HL-60 (cell line): ENCODE results near the gene C16orf74.

Experiments
- DNase-seq, 2 experiments: peaks; one replicate each; pipeline ENCODE4 v3.0.0-alpha.2; 2010 to 2020; ENCODE audit warnings: low read depth in 1 of 2, low spot score in 1 of 2
- H3K27ac ChIP-seq: fragments of 250-450 bp; sonication (Bioruptor Pico); replicated peaks from 2 replicates; pipeline ENCODE4 v1.5.1; 2020; ENCODE audit warnings: mild to moderate bottlenecking, moderate library complexity
- H3K27me3 ChIP-seq: fragments of 250-450 bp; sonication (Bioruptor Pico); 2 replicates; pipeline ENCODE4 v1.5.1; 2021; ENCODE audit warnings: mild to moderate bottlenecking, moderate library complexity; ENCODE audit not compliant: insufficient read depth, poor library complexity, severe bottlenecking
- H3K4me3 ChIP-seq: replicated peaks from 2 replicates; pipeline ENCODE4 v1.5.1; 2011; ENCODE audit warnings: mild to moderate bottlenecking, control low read depth, low read length; ENCODE audit not compliant: insufficient read depth
- GABPA ChIP-seq: IDR thresholded peaks from 2 replicates; pipeline ENCODE4 v1.6.1; 2012; ENCODE audit warnings: low read depth
- POLR2AphosphoS5 ChIP-seq: IDR thresholded peaks from 2 replicates; pipeline ENCODE4 v1.6.1; 2012; ENCODE audit warnings: low read depth
- SPI1 ChIP-seq: IDR thresholded peaks from 2 replicates; pipeline ENCODE4 v1.6.1; 2012; ENCODE audit warnings: low read depth, mild to moderate bottlenecking, borderline replicate concordance
- TF ChIP-seq, protein P1 (sequence below): IDR thresholded peaks from 2 replicates; pipeline ENCODE4 v1.6.1; 2012; ENCODE audit warnings: low read depth; ENCODE audit not compliant: insufficient replicate concordance
- TF ChIP-seq, protein P2 (sequence below): IDR thresholded peaks from one replicate; pipeline ENCODE4 v1.5.1; 2011; ENCODE audit warnings: low read length, control low read depth, inconsistent platforms; ENCODE audit not compliant: insufficient read depth

The C16orf74 gene

DNA sequence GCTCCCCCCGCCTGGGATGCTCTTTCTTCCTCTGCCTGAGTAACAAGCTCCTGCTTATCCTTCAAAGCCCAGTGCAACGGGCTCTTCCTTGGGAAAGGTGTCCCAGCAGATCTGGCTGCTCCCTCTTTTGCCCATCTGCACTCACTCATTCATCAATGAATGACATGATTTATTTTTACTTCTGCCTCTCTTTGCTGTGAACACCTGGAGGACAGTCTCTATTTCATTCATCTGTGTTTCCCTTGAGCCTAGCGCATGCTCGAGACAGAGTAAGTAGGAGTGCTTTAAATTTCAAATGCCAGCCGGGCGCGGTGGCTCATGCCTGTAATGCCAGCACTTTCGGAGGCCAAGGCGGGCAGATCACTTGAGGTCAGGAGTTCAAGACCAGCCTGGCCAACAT, 40.2 kb downstream of the C16orf74 start:
- Histone ChIP-seq H3K27ac (no peak overlapping the region), H3K4me3 (no peak overlapping the region), H3K27me3 (no peaks in the 10 kb centered on the region)
- TF ChIP-seq POLR2AphosphoS5 (no peak), GABPA (no peak), SPI1 (no peak)
- TF ChIP-seq, protein P1, sequence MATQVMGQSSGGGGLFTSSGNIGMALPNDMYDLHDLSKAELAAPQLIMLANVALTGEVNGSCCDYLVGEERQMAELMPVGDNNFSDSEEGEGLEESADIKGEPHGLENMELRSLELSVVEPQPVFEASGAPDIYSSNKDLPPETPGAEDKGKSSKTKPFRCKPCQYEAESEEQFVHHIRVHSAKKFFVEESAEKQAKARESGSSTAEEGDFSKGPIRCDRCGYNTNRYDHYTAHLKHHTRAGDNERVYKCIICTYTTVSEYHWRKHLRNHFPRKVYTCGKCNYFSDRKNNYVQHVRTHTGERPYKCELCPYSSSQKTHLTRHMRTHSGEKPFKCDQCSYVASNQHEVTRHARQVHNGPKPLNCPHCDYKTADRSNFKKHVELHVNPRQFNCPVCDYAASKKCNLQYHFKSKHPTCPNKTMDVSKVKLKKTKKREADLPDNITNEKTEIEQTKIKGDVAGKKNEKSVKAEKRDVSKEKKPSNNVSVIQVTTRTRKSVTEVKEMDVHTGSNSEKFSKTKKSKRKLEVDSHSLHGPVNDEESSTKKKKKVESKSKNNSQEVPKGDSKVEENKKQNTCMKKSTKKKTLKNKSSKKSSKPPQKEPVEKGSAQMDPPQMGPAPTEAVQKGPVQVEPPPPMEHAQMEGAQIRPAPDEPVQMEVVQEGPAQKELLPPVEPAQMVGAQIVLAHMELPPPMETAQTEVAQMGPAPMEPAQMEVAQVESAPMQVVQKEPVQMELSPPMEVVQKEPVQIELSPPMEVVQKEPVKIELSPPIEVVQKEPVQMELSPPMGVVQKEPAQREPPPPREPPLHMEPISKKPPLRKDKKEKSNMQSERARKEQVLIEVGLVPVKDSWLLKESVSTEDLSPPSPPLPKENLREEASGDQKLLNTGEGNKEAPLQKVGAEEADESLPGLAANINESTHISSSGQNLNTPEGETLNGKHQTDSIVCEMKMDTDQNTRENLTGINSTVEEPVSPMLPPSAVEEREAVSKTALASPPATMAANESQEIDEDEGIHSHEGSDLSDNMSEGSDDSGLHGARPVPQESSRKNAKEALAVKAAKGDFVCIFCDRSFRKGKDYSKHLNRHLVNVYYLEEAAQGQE = no peak
- TF ChIP-seq, protein P2, sequence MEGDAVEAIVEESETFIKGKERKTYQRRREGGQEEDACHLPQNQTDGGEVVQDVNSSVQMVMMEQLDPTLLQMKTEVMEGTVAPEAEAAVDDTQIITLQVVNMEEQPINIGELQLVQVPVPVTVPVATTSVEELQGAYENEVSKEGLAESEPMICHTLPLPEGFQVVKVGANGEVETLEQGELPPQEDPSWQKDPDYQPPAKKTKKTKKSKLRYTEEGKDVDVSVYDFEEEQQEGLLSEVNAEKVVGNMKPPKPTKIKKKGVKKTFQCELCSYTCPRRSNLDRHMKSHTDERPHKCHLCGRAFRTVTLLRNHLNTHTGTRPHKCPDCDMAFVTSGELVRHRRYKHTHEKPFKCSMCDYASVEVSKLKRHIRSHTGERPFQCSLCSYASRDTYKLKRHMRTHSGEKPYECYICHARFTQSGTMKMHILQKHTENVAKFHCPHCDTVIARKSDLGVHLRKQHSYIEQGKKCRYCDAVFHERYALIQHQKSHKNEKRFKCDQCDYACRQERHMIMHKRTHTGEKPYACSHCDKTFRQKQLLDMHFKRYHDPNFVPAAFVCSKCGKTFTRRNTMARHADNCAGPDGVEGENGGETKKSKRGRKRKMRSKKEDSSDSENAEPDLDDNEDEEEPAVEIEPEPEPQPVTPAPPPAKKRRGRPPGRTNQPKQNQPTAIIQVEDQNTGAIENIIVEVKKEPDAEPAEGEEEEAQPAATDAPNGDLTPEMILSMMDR = no peak
- DNase-seq = no peak

DNA sequence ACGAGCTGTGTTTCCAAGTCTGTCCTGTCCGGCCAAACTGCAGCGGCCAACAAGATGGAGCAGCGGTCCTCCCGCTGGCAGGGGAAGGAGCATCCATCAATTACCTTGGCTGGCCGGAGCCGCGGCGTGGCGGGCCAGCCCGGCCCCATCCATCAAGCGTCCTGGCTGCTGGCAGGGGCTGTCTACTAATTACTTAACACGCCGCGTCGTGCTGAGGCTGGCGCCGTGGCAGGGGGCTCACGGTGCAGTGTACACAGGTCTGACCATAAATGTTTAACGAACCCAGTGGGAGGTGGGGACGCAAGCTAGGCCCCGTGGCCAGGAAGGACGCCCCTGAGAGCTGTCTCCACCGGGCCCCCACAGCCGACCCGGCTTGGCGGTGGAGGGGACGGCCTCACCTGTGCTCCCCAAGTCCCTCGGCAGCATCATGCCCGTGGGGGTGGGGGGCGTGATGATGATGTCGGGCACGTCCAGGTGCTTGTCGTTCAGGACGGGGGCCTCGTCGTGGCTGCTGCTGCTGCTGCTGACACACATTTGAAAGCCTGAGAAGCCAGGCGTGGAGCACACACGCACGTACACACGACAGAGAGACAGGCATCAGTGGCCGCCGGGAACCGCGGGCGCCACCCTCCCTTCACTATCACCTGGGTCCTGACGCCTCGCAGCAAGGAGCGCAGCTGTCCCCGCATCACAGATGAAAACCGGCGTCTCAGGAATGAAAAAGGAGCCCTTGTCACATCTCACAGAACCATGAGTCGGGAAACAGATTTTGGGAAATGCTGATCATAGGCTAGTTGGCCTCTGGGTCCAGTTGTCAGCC, 40.9 kb downstream of the C16orf74 start:
- TF ChIP-seq, protein P2 = no peak
- no peak for TF ChIP-seq POLR2AphosphoS5
- TF ChIP-seq GABPA = no peak
- TF ChIP-seq, protein P1 = no peak
- TF ChIP-seq SPI1 = no peak
- Histone ChIP-seq H3K27me3 (no peaks in the 10 kb centered on the region), H3K4me3 (no peak overlapping the region), H3K27ac (no peak overlapping the region)
- no peak for DNase-seq

DNA sequence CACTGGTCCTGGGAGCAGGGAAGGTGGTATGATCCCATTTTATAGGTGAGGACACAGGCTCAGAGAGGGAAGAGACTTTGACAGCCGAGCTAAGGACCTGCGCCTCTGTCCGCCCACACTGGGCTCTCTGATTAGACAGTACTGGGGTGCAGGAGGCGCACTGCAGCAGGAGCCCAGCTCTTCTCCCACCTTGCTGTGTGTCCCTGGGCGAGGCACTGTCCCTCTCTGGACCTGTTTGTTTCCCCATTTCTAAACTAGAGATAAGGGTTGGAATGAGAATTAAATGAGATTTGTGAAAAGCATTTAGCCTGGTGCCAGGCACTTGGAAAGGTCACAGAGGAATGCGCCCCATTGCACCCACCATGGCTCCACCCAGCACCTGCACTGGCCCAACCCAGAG, 42.6 kb downstream of the C16orf74 start:
- H3K27me3 ChIP-seq = no peaks in the 10 kb centered on the region

More for the DNA sequence above, 42.6 kb downstream of the C16orf74 start:
- no peak for DNase-seq
- H3K4me3 ChIP-seq = no peak overlapping the region
- no peak overlapping the region for H3K27ac ChIP-seq
- TF ChIP-seq, protein P1 = no peak
- no peak for TF ChIP-seq POLR2AphosphoS5
- TF ChIP-seq SPI1 = no peak
- TF ChIP-seq GABPA = no peak
- TF ChIP-seq, protein P2 = no peak
